CD4-positive, alpha-beta T cell treated with Interleukin-21 for 1 hour (primary cell): ENCODE data around the gene TBL1XR1.
A peak's percentile ranks its signal among the peaks of the same experiment; 100 is the strongest.

Source experiments
- DNase-seq: peaks from one replicate; pipeline ENCODE4 v3.0.0-alpha.2; 2020

TBL1XR1 gene

DNA sequence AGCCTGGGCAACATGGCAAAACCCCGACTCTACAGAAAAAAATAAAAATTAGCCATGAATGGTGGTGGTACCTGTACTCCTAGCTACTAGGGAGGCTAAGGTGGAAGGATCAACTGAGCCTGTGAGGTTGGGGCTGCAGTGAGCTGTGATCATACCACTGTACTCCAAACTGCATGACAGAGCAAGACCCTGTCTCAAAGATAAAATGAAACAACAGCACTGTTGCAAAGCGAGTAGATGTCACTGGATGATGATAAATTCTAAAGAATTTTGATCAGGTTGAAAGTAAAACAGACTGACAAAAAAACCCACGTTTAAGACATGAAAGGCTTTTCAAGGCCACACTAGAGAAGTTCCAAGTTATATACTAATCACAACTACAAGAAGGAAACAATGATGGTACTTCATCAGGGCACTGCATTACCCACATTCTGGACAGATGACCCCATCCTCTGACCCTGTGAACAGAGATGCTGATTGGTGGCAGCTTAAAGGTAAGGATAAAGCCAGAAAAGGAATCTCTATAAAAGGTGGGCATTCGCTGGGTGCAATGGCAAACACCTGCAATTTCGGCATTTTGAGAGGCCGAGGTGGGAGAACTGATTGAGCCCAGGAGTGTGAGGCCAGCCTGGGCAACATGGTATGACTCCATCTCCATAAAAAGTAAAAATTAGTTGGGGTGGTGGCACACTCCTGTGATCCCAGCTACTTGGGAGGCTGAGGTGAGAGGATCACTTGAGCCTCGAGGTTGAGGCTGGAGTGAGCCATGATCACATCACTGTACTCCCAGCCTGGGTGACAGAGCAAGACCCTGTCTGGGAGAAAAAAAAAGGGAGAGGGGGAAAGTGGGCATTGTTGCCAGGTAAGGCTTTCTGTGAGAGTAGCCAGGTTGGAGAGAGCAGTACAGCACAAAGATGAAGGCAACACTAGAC is 59.2 kb downstream of the TBL1XR1 start:
- DNase-seq: no peak

DNA sequence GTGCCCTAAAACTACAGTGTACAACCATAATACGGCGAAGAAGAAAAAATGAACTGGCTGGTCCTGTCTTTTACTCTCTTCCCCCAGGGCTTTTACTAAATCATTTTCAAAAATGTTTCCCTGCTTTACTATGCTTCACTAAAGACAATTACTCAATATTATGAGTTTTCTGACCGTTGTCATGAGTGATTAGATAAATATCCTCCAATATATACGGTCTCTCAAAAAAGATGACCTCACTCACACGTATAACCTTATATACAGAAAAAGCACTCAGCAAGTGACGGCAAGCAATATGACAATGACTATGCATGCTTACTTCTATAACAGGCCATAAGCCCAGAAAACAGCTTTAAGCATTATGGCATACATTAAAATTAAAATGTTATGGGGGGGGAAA is 60.5 kb downstream of the TBL1XR1 start:
- DNase-seq: no peak

DNA sequence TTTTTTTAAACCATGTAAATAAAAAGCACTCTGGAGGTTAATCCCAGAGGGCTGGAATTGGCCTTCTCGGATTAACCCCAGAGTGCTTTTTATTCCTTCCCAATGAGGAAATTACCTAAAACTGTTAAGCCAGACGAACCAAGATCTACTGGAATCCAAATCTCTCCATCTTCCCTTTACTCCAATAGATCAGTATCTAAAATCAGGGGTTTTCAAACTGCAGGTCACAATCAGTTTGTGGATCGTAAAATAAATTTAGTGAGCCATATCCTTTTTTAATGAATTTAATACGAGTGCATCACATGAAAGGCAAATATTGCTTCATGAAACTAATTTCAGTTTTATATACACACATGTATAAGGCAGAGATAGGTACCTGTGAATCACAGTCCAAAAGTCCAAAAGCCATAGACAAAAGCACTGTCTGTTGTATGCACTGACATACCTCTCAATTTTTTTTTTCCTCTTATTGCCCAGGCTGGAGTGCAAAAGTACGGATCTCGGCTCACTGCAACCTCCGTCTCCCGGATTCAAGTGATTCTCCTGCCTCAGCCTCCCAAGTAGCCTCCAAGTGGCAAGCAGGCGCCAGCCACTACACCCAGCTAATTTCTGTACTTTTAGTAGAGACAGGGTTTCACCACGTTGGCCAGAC is 61.3 kb downstream of the TBL1XR1 start:
- DNase-seq: no peak

DNA sequence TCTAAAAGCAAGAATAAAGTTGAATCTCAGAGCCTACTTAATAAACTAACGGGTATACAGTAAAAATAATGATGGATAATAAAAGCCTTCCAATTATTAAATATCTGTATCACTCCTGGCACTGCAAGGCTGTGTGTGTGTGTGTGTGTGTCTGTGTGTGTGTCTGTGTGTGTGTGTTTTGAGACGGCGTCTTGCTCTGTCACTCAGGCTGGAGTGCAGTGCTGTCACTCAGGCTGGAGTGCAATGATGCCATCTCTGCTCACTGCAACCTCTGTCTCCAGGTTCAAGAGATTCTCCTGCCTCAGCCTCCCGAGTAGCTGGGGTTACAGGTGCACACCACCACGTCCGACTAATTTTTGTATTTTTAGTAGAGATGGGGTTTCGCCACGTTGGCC is 62.5 kb downstream of the TBL1XR1 start:
- DNase-seq: no peak

DNA sequence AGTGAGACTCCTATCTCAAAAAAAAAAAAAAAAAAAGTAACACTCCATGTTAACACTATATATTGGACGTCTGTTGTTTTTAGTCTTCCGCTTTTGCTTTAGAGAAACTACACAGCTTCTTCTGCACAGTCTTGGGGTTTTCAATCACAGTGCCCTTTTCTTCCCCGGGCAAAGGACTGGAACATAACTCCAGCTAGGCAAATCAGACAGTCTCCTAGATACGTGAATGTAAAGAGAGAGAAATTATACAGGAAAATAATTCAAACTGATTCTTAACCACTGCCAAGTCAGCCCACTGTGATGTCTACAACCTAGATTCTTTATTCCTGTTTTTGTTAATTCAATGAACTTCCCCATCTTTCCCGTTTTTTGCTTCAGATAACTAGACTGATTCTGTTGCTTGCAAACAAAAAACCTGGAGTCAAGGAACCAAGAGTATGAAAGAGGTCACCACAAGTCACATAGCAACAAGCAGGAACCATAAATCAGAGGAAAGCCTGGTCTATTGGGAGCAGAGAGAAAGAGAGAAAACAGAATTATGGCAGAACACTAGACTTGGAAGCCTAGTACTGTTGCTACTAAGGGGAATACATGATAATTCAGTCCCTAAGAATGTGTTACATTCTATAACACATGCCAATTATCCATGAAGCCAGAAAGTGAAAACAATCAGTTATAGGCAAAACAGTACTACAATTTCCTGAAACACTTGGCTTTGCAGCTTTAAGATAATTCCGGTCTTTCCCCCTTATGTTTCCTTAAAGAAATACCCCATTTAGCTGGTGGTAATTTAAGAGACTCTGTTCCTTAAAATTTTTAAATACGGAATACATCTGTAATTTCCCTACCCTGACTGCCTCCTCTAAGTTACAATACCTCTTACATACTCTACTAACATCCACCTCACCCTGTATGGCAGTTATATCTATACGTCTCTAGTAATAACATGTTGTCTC is 63.1 kb downstream of the TBL1XR1 start:
- DNase-seq: no peak

DNA sequence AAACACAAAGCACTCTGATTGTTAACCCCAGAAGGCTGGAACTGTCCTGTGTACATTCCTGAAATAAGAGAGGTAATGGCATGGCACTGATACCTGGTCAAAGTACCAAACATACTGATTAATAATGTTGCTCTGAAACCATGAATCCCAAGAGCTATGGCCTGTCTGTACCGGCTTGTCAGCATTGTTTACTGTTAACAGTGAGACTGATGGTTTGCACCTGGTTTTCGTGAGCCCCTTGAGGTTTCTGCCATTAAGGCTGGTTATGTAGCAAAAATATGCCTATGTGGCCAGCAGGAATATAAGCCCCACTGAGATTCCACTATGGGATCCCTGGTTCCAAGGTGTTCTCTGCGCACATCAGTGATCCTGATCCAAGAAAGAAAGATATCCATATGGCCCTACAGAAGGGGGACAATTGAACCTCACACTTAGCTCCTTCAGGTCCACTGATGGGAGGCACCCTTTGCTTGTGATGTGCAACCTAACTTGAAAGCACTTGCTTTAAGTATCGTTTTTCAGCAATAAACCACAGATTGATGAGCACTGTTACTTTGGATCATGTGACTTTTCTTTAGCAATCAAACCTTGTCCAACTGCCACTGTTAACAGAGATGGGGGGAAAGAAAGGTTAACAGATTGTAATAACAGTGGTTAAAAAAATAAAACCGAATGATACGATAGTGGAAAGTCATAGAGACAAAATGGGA is 65.2 kb downstream of the TBL1XR1 start:
- no peak for DNase-seq

DNA sequence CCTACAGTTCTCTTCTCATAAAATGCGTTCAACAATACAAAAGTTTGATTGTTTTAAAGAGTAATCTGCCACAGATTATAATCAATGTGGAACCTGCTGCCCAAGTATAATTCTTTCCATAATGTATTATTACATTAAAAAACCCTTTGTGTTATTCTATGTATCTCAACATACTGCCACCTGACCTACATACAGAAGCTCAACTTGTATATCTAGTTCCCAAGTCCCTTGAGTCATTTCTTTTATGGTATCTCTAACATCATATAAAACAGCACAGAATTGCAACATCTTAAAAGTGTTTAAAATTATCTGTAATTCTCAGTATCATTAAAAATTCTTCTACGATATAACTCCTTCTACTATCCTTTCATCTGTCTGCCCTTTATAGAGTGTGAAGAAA is 70.3 kb downstream of the TBL1XR1 start:
- no peak for DNase-seq

DNA sequence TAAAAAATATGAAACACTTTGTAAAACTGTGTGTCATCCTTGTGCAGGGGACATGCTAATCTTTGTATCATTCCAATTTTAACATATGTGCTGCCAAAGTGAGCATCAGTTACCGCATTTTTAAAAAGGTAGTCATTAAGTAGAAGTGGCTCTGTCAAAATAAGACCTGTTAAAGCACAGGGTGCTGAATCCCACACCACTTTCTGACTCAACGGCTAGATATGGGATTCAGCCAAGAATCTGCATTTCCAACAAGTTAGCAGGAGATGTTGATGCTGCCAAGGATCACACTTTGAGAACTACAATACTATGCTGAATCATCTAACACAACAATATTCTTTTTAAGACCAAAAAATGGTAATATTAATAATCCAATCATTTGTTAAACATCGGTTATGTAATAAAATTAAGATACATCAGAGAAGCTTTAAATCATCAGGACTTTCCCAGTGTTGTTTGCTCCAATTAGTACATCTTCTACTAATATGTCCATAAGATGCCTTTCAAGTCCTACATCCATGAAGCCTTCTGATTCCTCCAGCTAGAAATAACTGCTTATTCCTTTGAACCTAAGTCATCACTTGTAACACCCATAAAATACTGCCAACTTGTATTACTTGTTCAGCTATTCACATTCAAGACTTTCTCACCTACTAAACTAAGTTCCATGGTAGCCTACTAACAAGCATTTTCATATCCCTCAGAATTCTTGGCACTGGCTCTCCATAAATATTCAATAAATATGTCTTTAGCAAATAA is 71.1 kb downstream of the TBL1XR1 start:
- DNase-seq: no peak

DNA sequence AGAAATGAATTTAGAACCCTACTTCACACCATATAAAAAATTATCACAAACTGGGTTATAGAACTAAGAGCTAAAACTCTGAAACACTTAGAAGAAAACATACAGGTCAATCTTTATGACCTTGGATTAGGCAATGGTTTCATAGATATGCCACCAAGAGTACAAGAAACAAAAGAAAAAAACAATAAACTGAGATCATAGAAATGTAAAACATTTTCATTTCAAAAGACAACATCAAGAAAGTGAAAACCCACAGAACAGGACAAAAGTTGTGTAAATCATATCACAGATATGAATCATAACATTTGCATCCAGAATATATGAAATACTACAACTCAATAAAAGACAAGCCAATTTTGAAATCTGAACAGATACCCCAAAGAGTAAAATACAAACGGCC is 72.4 kb downstream of the TBL1XR1 start:
- DNase-seq: no peak

DNA sequence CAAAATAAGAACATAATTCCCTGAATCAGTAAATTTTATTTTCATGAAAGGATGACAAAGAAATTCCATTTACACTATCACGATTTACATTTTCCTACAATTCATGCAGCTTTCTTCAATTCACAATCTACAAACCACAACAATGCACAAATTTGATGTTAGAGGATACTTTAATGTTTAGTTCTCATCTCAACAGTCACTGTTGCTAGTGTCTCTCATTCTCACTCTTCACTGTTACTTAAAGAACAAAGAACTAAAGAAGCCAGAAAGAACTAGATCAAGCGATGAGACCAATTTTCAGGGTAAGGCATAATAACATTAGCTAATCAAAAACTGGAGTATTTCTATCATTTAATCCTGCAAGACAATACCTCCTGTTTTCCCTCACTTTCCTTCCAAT is 73.5 kb downstream of the TBL1XR1 start:
- DNase-seq: no peak

DNA sequence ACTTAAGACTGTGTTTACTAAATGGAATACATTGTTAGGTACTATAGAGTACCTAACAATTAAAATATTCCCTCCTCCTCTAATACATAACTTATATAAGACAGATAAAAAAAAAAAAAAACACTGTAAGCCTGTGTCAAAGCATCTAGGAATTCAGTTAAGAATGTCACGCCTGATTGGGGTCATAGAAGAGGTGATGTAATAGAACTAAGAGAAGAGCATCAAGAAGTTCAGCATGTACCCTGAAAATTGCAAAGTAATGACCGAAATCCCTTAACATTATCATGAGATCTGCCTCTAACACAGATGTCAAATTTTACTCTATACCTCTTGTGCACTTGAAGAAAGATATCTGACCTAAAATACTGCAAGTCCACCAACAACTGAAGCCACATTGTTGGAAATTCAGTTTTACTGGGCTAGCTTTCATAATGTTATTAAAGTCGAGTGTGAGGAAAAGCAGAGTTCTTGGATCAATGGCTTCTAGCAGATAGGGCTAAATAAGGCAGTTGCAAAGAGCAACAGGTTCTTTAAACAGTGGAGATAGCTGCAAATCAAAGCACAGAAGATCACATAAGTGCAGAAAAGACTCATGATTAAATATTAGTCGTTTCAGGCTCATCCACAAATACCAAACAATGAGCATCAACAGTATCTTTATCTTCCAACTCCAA is 75.0 kb downstream of the TBL1XR1 start:
- DNase-seq: no peak

DNA sequence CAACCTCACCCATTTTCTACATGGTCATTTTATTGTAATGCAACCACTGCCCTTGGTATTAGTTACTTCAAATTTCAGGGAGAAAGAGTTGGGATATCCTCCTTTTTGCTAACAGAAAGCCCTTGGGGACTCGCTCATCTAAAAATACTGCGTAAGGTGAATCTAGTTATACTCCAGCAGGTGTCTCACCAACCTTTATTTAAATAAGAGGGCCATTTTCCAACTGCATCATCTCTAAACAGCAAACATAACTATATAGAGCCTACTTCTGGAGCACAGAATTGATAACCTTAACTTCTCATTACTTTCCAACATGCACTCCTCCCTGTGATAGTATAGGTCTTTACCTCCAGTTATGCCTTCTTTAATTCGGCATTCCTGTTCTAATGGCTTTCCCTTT is 77.5 kb downstream of the TBL1XR1 start:
- DNase-seq: peak; percentile 21

DNA sequence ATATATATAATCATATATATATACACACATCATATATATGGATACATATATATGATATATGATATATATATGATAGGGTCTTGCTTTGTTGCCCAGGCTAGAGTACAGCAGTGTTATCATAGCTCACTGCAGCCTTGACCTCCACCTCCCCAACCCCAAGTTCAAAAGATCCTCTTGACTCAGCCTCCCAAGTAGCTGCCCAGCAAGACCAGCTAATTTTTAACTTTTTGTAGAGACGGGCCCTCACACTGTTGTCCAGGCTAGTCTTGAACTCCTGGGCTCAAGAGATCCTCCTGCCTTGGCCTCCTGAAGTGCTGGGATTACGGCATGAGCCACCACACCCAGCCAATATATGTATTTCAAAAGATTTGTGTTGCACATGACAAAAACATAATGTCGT is 83.0 kb downstream of the TBL1XR1 start:
- no peak for DNase-seq

DNA sequence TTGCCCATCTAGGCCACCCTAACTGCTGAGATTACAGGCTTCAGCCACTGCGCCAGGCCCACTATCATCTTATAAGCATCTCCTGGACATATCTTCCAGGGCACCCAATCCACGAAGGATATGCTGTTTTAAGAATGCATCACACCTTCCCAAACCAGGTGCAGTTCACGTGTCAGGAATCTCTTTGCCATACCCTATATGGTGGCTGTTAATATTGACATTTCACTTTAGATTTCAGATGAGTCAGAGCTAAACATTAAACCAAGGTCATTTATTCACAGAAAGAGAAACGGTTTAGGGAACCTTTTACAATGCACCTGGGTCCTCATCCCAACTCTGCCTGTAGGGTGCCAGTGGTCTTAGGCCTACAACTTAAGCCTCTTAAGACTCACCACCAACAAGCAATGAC is 85.7 kb downstream of the TBL1XR1 start:
- DNase-seq: no peak

DNA sequence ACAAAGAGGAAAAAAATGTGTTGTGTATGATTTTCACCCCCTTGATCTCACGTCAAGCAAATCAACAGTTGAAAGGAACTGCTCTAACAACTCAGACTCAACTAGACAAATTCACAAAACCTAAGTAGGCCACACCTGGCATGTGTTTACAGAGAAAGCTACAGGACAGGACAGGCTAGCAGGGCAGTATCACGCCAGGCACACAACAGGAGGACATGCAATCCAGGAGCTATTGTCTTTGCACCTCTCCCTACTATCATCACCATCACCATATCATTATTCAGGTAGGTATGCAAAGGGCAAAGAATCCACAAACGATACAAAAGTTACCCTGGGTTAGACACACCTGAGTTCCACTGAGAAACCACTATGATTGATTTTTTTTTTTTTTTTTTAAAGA is 86.4 kb downstream of the TBL1XR1 start:
- no peak for DNase-seq

DNA sequence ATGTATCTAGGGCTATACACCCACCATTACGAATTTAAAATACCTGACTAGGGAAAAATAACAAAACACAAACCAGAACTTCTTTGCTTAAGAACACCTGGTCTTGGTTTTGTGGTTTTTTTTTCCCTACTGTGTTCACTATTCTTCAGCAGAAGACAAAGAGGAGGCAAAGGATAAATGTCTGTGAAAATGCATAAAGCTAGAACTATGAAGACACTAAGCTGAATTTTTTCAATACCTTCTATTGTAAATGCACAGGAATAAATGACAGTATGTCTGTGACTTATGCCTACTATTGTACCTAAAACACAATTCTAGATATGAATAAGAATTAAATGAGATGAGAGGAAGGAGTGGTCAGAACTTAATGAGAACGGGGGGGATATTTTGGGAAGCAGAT is 86.9 kb downstream of the TBL1XR1 start:
- no peak for DNase-seq

DNA sequence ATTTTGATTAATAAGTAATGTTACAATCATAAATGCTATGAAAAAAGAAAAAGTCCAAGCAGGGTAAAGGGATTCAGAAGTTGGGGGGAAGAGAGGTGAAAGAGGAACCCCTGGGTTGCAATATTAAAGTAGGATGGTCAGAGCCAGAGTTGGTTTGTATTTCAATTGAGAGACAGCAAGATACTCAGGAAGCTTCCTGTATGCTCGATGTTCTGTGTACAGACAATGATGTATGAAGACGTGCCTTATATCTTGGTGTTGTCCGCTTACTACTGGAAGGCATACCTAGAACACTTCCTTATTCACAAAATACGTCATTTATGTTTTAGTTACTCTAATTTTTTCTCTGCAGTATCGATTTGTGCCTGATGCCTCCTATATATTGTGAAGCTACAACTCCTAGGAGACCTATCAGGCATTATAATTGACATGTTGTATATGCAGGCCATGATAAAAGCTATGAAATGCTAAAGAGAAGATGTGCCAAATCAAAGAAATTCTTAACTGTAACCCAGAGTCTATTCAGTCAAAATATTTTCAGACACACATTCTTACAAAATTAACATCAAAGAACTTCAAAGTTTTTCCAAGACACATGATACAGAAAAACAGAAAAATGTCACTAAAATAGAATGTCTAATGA is 87.5 kb downstream of the TBL1XR1 start:
- DNase-seq: peak; percentile 16

DNA sequence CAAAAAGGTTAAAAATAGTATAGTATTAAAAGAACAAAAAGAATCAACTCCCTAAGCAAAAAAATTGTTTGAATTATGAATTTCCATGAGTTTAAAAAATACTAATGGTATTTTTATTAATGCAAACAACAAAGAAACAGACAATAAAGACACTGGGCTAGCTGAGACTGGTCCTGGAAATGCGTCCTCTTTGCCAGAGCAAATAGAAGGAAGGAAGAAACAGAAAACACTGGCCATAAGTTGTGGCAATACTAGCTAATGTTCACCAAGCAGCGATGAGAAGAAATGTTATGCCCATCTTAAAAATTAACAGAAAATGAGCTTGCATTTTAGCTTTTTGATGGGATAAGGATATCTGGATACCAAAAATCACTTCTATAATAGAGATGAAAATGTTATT is 88.6 kb downstream of the TBL1XR1 start:
- DNase-seq: no peak

DNA sequence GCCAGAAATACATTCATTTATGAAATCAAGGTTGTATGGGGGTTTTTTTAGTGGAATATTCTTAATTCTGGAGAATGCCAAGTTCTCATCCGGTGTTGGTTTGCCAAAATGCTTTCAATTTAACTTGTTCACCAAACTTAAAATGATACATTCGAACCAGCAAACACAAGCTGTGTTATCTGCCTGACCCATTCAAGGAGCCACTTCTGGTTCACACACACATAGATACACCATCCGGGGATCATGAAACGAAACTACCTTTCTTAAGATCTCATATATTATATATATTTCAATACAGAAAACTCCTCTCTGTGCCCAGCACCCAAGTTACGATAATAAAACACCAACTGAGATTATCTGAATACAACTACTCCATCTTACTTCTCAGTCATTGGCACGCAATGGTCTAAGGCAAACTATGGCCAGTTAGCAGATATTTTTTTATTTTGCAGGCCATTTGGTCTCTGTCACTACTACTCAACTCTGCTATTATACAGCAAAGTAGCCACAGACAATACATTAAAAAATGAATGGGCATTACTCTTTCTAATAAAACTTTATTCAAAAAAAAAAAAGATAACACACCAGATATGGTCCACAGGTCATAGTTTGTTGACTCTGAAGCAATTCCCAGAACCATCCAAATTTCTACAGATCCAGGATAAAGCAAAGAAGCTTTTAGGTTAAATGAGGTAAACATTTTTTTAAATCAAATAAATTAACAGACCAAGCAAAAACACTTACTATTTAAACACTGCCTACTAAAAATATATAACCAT is 89.6 kb downstream of the TBL1XR1 start:
- no peak for DNase-seq

DNA sequence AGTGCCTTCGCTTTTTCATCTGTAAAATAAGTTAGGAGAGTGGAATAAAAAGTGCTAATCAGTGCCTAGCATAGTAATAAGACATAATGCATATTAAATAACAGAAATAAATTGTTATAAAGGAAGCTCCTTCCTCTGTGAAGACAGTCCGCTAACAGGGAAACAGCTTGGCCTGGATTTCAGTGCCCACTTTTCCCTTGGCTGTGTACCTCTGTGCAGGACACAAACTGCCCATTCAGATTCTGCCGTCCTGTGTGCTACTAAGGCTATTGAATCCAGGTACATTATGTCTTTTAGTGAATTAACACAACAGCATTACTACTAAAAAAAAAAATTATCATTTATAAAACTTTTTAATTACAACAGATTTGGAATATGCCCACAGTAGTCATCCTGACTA is 90.7 kb downstream of the TBL1XR1 start:
- DNase-seq: no peak
